HG02884 (cell line): ENCODE data around the gene NOXA1.

Experiments
- ATAC-seq: cut with Tn5 transposase; IDR thresholded peaks from one replicate; pipeline ENCODE4 v1.9.1; 2021; ENCODE audit warnings: mild to moderate bottlenecking, moderate library complexity; ENCODE audit not compliant: unreplicated experiment

The NOXA1 gene

DNA sequence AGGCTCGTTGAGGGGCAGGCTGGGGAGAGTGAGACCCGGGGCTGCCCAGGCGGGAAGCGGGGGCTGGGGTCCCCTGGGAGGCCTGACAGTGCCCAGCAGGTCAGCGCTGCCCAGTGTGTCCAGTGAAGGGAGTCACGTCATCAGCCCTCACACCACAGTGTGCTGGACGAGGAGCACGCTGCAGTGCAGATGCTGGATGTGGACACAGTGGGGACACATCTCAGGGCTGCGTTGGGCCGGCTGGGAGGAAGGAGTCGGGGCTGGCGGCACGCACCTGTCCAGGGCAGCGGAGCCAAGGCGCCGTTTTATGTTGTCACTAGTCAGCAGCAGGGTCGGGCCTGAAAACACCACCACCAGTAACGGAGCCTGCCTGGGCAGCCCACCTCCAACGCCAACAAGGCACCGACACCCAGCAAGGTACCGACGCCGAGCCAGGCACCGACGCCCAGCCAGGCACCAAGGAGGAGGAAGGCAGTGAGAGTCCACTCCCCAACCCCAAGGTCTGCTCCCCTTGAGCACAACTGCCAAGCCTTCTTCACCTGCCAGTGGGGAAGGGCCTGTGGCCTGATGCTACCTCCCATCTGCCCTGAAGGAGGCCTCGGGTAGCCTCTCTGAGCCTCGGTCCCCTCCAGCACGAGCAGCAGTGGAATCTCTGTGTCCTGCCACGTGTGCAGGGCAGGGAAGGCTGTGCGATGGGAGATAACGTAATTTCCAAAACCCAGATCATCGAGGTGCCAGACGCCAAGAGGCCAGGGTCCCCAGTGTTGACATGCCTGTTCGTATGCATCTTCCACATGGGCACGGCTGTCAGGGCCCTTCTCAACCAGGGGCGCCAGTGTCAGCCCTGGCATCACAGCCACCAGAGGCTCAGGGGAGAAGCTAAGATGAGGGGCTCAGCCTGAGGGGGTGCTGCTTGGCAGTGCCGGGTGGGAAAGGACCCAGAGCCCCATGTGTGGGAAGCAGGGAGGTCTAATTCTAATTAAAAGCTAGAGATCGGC is 57.8 kb downstream of the NOXA1 start:
- no peak for ATAC-seq

DNA sequence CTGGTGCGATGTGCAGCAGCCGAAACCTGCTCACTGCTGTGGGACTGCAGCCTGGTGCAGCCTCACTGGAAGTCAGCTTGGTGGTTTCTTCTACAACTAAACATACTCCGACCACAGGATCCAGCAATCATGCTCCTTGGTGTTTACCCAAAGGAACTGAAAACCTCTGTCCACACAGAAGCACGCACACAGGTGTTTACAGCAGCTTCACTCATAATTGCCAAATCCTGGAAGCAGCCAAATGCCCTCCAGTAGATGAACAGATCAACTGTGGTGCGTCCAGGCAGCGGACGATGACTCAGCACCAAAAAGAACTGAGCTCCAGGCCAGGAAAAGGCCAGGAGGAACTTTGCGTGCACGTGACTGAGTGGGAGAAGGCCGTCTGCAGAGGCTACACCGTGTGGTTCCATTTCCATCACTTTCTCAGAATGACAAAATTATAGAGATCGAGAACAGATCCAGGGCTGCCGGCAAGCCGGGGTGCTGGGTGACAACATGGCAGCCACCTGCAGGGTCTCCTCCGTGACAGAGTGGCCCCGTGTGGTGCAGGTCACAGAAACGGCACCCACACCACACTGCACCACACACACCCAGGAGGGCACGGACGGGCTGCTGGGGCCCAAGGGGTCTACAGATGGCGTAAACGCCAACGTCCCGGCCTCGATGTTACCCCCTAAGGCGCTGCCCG is 59.0 kb downstream of the NOXA1 start:
- ATAC-seq, result no peak
